ENCODE results near the gene ZNRF1.
A peak's percentile ranks its signal among the peaks of the same experiment; 100 is the strongest.
"Not testable (repeated sequence)": the region's sequence is repeated elsewhere in the genome, so short reads cannot be mapped to it uniquely, and the experiment has no call there.

ZNRF1 gene

GRCh38 chr16:75116911-75117245 is 118.1 kb downstream of the ZNRF1 start:
- no peak for FAIRE-seq

GRCh38 chr16:75118943-75119539 is 120.2 kb downstream of the ZNRF1 start:
- FAIRE-seq: no peak

- FAIRE-seq: no peak
Measured at GRCh38 chr16:75120253-75120652, 121.4 kb downstream of the ZNRF1 start.

- FAIRE-seq: no peak
Measured at GRCh38 chr16:75121949-75122568, 123.2 kb downstream of the ZNRF1 start.

GRCh38 chr16:75122609-75123008 is 123.8 kb downstream of the ZNRF1 start:
- no peak for FAIRE-seq

GRCh38 chr16:75127713-75128415 is 129.0 kb downstream of the ZNRF1 start:
- FAIRE-seq: no peak

GRCh38 chr16:75129421-75130149 is 130.8 kb downstream of the ZNRF1 start:
- not testable (repeated sequence) for FAIRE-seq

- no peak for FAIRE-seq
Measured at GRCh38 chr16:75130150-75130771, 131.4 kb downstream of the ZNRF1 start.

- no peak for FAIRE-seq
Measured at GRCh38 chr16:75131081-75131480, 132.3 kb downstream of the ZNRF1 start.

- FAIRE-seq: no peak
Measured at GRCh38 chr16:75138233-75138632, 139.4 kb downstream of the ZNRF1 start.

GRCh38 chr16:75138636-75139035 is 139.8 kb downstream of the ZNRF1 start:
- FAIRE-seq: no peak

GRCh38 chr16:75139498-75139897 is 140.7 kb downstream of the ZNRF1 start:
- no peak for FAIRE-seq

- no peak for FAIRE-seq
Measured at GRCh38 chr16:75143941-75144340, 145.1 kb downstream of the ZNRF1 start.

- no peak for FAIRE-seq
Measured at GRCh38 chr16:75147968-75148310, 149.1 kb downstream of the ZNRF1 start.

GRCh38 chr16:75148311-75149195 is 149.7 kb downstream of the ZNRF1 start, which contains the start of gene ZFP1:
Gene ZFP1 (plus strand): TSS chr16:75148524. CDS start chr16:75152952, 4,428 bp downstream.
- FAIRE-seq: peak; percentile 73

GRCh38 chr16:75151798-75152197 is 153.0 kb downstream of the ZNRF1 start:
- no peak for FAIRE-seq

GRCh38 chr16:75152635-75153034 is 153.8 kb downstream of the ZNRF1 start:
- no peak for FAIRE-seq

- no peak for FAIRE-seq
Measured at GRCh38 chr16:75160386-75160785, 161.6 kb downstream of the ZNRF1 start.

Measured in A204.1 (cell line).